ENCODE results near the gene MYBPC3.
"Not testable (repeated sequence)": the region's sequence is repeated elsewhere in the genome, so short reads cannot be mapped to it uniquely, and the experiment has no call there.

Gene MYBPC3

GRCh38 chr11:47326198-47326597 is 26.3 kb downstream of the MYBPC3 start:
- no peak overlapping the region for H3K4me3 ChIP-seq (ENCODE audit: low read depth, low read length)

DNA sequence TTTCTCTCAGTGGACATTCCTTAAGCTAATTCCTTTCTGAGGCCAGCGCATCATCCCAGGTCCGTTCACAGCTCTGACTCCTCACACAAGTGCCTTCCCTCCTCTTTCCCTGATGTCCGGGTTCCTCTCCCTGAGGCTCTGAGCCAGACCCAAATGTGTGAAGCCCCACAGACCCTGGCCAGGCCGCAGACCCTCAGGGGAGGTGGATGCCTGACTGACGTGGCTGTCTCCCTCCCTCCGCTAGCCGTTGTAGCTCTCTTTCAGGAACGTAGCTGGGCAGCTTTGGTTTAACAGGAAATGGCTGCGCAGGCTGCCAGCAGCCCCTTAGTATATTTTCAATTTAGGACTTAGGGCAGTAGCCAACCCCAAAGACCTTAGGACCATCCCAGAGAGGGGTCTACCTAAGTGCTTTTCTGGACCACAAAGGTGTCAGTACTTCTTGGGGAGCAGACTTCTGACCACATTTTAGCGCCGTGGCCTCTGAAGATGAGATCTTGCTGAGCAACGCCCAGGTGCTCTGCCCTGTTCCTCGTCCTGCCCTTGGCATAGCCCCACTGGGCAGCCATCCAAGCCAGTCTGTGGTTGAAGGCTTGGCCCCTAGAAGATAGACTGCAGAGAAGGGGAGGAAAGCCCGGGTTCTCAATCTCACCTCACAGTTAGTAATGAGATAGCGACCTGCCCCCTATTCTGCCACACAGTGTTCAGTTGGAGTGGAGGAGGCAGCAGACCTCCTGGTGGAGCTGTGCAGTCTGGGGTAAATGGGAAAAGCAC is 27.0 kb downstream of the MYBPC3 start:
- H3K4me3 ChIP-seq (ENCODE audit: low read depth, low read length) = no peak overlapping the region

DNA sequence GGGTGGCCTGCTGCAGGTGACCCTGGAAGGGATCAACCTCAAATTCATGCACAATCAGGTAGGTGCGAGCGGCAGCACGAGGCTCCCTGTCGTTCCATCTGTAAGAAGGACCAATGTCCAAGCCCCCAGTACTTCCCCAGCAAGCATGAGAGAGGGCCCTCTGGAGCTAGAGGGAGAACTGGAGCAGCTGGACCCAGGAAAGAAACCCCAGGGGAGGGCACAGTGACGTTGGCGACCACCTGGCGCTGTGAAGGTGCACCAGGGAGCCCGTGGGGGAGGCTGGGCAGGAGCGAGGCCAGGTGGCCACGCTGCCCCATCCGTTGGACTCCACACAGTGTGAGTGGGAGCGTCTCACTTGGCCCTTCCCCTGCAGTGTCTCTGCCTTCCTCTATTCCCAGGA is 28.0 kb downstream of the MYBPC3 start:
- no peak overlapping the region for H3K4me3 ChIP-seq (ENCODE audit: low read depth, low read length)

DNA sequence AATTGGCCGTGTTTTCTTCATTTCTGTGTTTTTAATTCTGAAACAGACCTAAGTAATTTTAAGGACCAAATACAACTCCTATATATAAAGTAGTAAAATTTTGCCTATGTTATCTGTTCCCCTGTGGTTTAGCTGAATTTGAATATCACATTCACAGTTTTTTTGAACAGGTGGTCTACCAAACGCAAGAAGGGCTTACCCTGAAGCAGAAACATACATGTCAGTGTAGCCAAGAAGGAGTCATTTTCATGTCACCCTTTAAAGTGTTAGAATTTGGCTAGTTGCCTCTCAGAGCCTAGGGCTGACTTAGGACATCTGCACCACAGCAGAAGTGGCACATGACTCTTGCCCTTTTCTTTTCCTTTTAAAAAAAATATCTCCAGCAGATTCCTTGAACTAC is 34.3 kb downstream of the MYBPC3 start:
- H3K4me3 ChIP-seq (ENCODE audit: low read depth, low read length) = no peak overlapping the region

GRCh38 chr11:47317064-47317828 is 35.3 kb downstream of the MYBPC3 start:
- H3K4me3 ChIP-seq (ENCODE audit: low read depth, low read length) = no peak overlapping the region

GRCh38 chr11:47316501-47316900 is 36.0 kb downstream of the MYBPC3 start:
- not testable (repeated sequence) for H3K4me3 ChIP-seq (ENCODE audit: low read depth, low read length)

DNA sequence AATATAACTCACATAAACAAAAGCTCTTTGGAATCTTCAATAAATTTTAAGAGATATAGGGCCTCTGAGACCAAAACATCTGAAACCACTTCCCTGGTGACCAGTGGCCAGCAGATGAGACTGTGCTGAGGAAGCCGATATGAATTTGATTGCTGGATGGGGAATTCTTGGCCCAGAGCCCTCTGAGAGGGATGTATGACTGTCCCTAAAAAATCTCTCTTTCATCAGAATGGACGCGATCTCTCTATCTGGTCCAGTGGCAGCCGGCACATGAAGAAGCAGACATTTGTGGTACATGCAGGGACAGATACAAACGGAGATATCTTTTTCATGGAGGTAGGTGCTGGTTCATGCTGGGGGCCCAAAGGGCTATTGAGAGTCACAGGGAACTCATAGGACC is 37.5 kb downstream of the MYBPC3 start:
- H3K4me3 ChIP-seq (ENCODE audit: low read depth, low read length) = no peak overlapping the region

DNA sequence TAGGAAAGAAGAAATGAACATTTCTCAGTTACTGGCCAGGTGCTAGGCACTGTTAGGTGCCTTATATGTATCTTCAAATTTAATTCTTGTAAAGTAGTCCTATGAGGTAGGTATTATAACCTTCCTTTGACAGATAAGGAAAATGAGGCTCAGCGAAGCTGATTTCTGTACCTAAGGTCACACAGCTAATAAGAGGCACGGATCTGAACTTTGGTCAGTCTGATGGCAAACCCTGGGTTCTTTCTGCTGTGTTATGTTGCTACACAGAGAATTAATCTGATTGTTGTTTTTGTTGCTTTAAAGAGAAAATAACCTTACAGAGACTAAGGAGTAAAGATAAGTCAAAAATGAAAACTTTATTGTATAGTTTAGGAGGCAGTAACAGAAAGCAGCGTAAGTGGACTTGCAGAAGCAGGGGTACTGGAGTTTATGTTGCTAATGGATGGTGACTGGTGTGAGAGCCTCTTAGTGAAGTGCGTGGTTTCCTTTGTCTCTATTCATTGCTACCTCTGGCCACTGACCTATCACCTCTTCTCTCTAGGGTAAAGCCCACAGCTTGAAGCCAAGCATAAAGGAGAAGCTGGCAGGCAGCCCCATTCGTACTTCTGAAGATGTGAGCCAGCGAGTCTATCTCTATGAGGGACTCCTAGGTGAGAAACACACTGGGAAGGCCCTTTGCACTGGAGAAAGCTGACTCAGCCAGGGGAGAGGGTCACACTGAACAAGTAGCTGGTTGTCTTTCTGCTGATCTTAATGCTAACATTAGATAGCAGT is 44.3 kb downstream of the MYBPC3 start:
- H3K4me3 ChIP-seq (ENCODE audit: low read depth, low read length) = no peak overlapping the region

GRCh38 chr11:47306484-47306844 is 46.0 kb downstream of the MYBPC3 start:
- H3K4me3 ChIP-seq (ENCODE audit: low read depth, low read length) = no peak overlapping the region

DNA sequence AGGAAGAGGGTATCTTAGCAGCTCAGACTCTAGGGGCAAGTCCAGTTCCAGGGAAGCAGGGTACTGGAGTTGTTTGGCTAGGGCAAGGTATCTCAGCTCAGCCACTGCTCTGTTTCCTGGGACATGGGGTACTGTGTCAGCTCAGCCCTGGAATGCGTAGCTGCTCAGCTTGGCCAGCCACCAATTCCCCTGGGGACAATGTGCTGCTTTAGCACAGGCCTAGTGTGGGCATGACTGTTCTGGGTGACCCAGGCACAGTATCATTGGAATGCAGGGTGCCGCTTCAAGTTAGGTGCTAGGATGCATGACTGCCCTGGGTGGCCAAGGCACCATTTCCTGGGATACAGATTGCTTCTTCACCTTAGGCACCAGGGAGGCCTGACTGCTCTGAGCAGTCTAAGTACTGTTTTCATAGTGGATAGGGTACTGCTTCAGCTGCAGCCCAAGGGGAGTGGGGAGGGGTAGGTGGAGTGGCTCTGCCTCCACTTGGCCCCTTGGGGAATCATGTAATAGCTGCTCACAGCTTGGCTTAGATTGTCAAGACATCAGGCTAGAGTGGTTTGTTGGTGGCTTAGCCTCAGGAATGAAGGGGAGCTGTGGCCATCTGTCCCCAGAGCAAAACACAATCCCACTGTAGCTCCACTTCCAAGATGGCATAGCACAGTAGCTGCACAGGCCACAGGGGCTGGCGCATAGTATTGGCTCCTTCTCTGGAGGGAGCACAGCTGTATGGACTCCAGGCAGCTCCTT is 46.6 kb downstream of the MYBPC3 start:
- H3K4me3 ChIP-seq (ENCODE audit: low read depth, low read length) = no peak overlapping the region

GRCh38 chr11:47302853-47303252 is 49.6 kb downstream of the MYBPC3 start:
- no peak overlapping the region for H3K4me3 ChIP-seq (ENCODE audit: low read depth, low read length)

- no peak overlapping the region for H3K4me3 ChIP-seq (ENCODE audit: low read depth, low read length)
Observed at GRCh38 chr11:47299078-47299477, 53.4 kb downstream of the MYBPC3 start.

GRCh38 chr11:47296045-47296444 is 56.5 kb downstream of the MYBPC3 start:
- H3K4me3 ChIP-seq (ENCODE audit: low read depth, low read length) = no peak overlapping the region

DNA sequence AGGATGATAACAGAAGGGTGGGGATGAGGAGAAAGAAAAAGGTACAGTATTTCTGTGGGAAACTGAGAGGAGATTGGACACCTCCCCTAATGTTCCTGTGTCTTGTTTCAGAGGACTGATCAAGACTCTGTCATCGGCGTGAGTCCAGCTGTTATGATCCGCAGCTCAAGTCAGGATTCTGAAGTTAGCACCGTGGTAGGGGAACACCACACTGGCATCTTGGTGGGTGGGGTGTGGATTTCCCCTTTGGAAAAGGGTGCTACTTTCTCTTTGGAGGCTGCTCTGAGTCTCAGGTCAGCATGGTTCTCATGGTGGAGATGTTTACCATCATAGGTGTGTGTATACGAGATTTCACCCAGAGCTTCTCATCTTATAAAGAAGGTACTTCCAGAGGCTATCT is 57.1 kb downstream of the MYBPC3 start:
- no peak overlapping the region for H3K4me3 ChIP-seq (ENCODE audit: low read depth, low read length)

GRCh38 chr11:47289856-47290255 is 62.6 kb downstream of the MYBPC3 start:
- H3K4me3 ChIP-seq (ENCODE audit: low read depth, low read length) = no peak overlapping the region

GRCh38 chr11:47288066-47288465 is 64.4 kb downstream of the MYBPC3 start:
- no peak overlapping the region for H3K4me3 ChIP-seq (ENCODE audit: low read depth, low read length)

- H3K4me3 ChIP-seq (ENCODE audit: low read depth, low read length) = no peak overlapping the region
Observed at GRCh38 chr11:47285969-47286770, 66.3 kb downstream of the MYBPC3 start.

DNA sequence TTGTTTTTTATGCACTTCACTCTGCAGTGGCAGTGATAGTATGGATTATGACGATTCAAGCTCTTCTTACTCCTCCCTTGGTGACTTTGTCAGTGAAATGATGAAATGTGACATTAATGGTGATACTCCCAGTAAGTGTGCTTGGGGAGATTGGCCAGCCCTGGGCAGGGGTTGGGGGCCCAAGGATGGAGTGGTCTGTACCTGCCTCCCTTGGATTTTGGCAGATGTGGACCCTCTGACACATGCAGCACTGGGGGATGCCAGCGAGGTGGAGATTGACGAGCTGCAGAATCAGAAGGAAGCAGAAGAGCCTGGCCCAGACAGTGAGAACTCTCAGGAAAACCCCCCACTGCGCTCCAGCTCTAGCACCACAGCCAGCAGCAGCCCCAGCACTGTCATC is 68.4 kb downstream of the MYBPC3 start:
- H3K4me3 ChIP-seq (ENCODE audit: low read depth, low read length) = no peak overlapping the region

GRCh38 chr11:47282462-47282861 is 70.0 kb downstream of the MYBPC3 start:
- no peak overlapping the region for H3K4me3 ChIP-seq (ENCODE audit: low read depth, low read length)
